ENCODE results near the gene LAX1. TPM values are rescaled to one million over a fixed set of nuclear protein-coding genes. Genes with fewer than 3 reads are reported as not detected.

Gene LAX1
- not detected for total RNA-seq (2021; fragmentation: NEBNext Ultra II Directional; extraction: Animal tissue kit (Norgen Biotek cat#: 25700))
- long read RNA-seq: 0 reads

GRCh38 chr1:203765029-203765837 is at the start of gene LAX1:
Gene LAX1, plus strand, starts transcription at chr1:203765183. Its CDS starts 383 bp downstream, at chr1:203765566.
- Mint-ChIP-seq H3K9me3 (no peaks in the 10 kb centered on the region), H3K27ac (no peak within 1 kb of the TSS), H3K27me3 (ENCODE audit: insufficient read depth) (peaks cover 6% of the 10 kb centered on the region), H3K4me1 (ENCODE audit: low read depth) (peaks cover 16% of the 10 kb centered on the region), H3K4me3 (no peak within 1 kb of the TSS), H3K36me3 (ENCODE audit: low read depth) (no peaks in the 10 kb centered on the region)
- no peak for DNase-seq
- TF ChIP-seq CTCF (IDR thresholded peaks at IDR 0.05): no peak

- H3K4me1 Mint-ChIP-seq (ENCODE audit: low read depth): no peaks in the 10 kb centered on the region
These were observed 47.9 kb upstream of the LAX1 start for GRCh38 chr1:203717120-203717519.

GRCh38 chr1:203720242-203720641 is 44.7 kb upstream of the LAX1 start:
- no peaks in the 10 kb centered on the region for H3K9me3 Mint-ChIP-seq
- no peak for DNase-seq
- peaks cover 9% of the 10 kb centered on the region for H3K27me3 Mint-ChIP-seq (ENCODE audit: insufficient read depth)
- H3K36me3 Mint-ChIP-seq (ENCODE audit: low read depth): peaks cover 36% of the 10 kb centered on the region
- H3K27ac Mint-ChIP-seq: no peak overlapping the region
- no peaks in the 10 kb centered on the region for H3K4me1 Mint-ChIP-seq (ENCODE audit: low read depth)
- no peak for TF ChIP-seq CTCF (IDR thresholded peaks at IDR 0.05)
- no peak overlapping the region for H3K4me3 Mint-ChIP-seq

More at GRCh38 chr1:203717120-203717519, 47.9 kb upstream of the LAX1 start:
- Mint-ChIP-seq H3K27ac (no peak overlapping the region), H3K9me3 (no peaks in the 10 kb centered on the region), H3K4me3 (no peak overlapping the region), H3K27me3 (ENCODE audit: insufficient read depth) (peaks cover 5% of the 10 kb centered on the region), H3K36me3 (ENCODE audit: low read depth) (peaks cover 35% of the 10 kb centered on the region)
- TF ChIP-seq CTCF (IDR thresholded peaks at IDR 0.05): no peak
- no peak for DNase-seq

GRCh38 chr1:203722909-203723308 is 42.1 kb upstream of the LAX1 start:
- no peak for TF ChIP-seq CTCF (IDR thresholded peaks at IDR 0.05)
- Mint-ChIP-seq H3K27ac (no peak overlapping the region), H3K4me3 (no peak overlapping the region), H3K36me3 (ENCODE audit: low read depth) (peaks cover 54% of the 10 kb centered on the region), H3K27me3 (ENCODE audit: insufficient read depth) (peaks cover 11% of the 10 kb centered on the region), H3K9me3 (no peaks in the 10 kb centered on the region), H3K4me1 (ENCODE audit: low read depth) (no peaks in the 10 kb centered on the region)
- DNase-seq: no peak

- no peaks in the 10 kb centered on the region for H3K4me1 Mint-ChIP-seq (ENCODE audit: low read depth)
- H3K9me3 Mint-ChIP-seq: no peaks in the 10 kb centered on the region
- peaks cover 64% of the 10 kb centered on the region for H3K36me3 Mint-ChIP-seq (ENCODE audit: low read depth)
- no peak for DNase-seq
- H3K27me3 Mint-ChIP-seq (ENCODE audit: insufficient read depth): peaks cover 17% of the 10 kb centered on the region
- H3K27ac Mint-ChIP-seq: peak overlapping the region; percentile 63
- peak overlapping the region; percentile 21; the same call in 1 of the 2 replicates for H3K4me3 Mint-ChIP-seq
- TF ChIP-seq CTCF (IDR thresholded peaks at IDR 0.05): no peak
These were observed 38.5 kb upstream of the LAX1 start for GRCh38 chr1:203726417-203726867.

Measured in HFFc6 (cell line).